Nephron progenitor cell (in vitro differentiated cells): ENCODE data around the gene PRKG1.

Experiments used
- DNase-seq: peaks from one replicate; pipeline ENCODE4 v3.0.0; 2021
- H3K27ac Mint-ChIP-seq: 2 replicates; pipeline ENCODE4 v1.8.0; 2021; ENCODE audit warnings: mild to moderate bottlenecking, moderate library complexity, mixed read lengths
- H3K27me3 Mint-ChIP-seq: 2 replicates; pipeline ENCODE4 v1.8.0; 2021; ENCODE audit warnings: mild to moderate bottlenecking, low read depth, mixed read lengths; ENCODE audit not compliant: poor library complexity
- H3K36me3 Mint-ChIP-seq: 2 replicates; pipeline ENCODE4 v1.8.0; 2021; ENCODE audit warnings: low read depth, mixed read lengths
- H3K4me1 Mint-ChIP-seq: 2 replicates; pipeline ENCODE4 v1.8.0; 2021; ENCODE audit warnings: mixed read lengths
- H3K4me3 Mint-ChIP-seq: 2 replicates; pipeline ENCODE4 v1.8.0; 2021; ENCODE audit warnings: mild to moderate bottlenecking, moderate library complexity, mixed read lengths
- H3K9me3 Mint-ChIP-seq: 2 replicates; pipeline ENCODE4 v1.8.0; 2021; ENCODE audit warnings: mild to moderate bottlenecking, moderate library complexity, mixed read lengths
- TF ChIP-seq, protein P1 (sequence below): fragments of 200-600 bp; sonication (generic); IDR thresholded peaks from 2 replicates; pipeline ENCODE4 v1.5.0; 2021; ENCODE audit warnings: antibody characterized with exemption

Gene PRKG1

DNA sequence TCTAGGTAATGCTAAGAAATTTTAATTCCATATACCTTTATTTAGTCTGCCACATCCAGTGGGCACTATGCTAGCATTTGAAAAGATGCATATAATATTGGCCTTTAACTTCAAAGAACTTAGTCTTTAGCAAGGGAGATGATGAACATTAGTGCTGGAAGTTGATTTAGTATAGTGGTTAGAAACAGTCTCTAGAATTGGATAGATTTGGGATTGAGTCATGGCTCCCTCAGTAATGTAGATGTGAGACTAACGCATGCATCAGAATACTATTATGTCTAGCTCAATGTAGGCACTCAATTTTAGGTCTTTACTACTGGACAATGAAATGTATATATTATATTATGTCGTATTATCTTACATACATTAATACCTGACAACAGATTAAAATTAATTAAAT, 1245.6 kb downstream of the PRKG1 start:
- H3K9me3 Mint-ChIP-seq, result no peaks in the 10 kb centered on the region
- no peak for DNase-seq
- H3K27ac Mint-ChIP-seq, result no peak overlapping the region
- H3K27me3 Mint-ChIP-seq, result no peaks in the 10 kb centered on the region
- H3K4me1 Mint-ChIP-seq, result peaks cover 39% of the 10 kb centered on the region
- H3K4me3 Mint-ChIP-seq, result no peak overlapping the region
- TF ChIP-seq, protein P1, sequence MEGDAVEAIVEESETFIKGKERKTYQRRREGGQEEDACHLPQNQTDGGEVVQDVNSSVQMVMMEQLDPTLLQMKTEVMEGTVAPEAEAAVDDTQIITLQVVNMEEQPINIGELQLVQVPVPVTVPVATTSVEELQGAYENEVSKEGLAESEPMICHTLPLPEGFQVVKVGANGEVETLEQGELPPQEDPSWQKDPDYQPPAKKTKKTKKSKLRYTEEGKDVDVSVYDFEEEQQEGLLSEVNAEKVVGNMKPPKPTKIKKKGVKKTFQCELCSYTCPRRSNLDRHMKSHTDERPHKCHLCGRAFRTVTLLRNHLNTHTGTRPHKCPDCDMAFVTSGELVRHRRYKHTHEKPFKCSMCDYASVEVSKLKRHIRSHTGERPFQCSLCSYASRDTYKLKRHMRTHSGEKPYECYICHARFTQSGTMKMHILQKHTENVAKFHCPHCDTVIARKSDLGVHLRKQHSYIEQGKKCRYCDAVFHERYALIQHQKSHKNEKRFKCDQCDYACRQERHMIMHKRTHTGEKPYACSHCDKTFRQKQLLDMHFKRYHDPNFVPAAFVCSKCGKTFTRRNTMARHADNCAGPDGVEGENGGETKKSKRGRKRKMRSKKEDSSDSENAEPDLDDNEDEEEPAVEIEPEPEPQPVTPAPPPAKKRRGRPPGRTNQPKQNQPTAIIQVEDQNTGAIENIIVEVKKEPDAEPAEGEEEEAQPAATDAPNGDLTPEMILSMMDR, result no peak
- no peaks in the 10 kb centered on the region for H3K36me3 Mint-ChIP-seq

DNA sequence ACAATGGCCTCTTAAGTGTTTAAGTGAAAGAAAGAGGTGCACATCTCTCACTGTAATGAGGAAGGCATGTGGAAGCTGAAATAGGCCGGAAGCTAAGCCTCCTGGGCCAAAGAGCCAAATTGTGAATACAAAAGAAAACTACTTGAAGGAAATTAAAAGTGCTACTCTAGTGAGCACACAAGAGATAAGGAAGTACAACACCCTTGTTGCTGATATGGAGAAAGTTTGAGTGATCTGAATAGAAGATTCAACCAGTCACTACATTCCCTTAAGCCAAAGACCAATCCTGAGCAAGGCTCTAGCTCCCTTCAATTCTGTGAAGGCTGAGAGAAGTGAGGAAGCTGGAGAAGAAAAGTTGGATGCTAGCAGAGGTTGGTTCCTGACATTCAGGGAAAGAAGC, 1248.0 kb downstream of the PRKG1 start:
- no peaks in the 10 kb centered on the region for H3K36me3 Mint-ChIP-seq
- no peaks in the 10 kb centered on the region for H3K27me3 Mint-ChIP-seq
- no peak for DNase-seq
- H3K4me3 Mint-ChIP-seq, result no peak overlapping the region
- H3K9me3 Mint-ChIP-seq, result no peaks in the 10 kb centered on the region
- H3K4me1 Mint-ChIP-seq, result peaks cover 18% of the 10 kb centered on the region
- no peak overlapping the region for H3K27ac Mint-ChIP-seq
- TF ChIP-seq, protein P1, result no peak

DNA sequence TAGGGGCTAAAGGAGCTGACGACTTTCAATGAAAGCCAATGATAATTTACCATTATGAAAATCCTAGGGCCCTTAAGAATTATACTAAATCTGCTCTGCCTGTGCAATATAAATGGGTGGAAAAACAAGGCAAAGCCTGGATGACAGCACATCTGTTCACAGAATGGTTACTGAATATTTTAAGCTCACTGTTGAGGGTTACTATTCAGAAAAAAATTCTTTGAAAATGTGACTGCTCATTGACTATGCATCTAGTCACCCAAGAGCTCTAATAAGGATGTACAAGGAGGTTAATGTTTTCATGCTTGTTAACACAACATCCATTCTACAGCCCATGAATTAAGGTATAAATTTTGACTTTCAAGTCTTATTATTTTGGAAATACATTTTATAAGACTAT, 1248.6 kb downstream of the PRKG1 start:
- no peaks in the 10 kb centered on the region for H3K36me3 Mint-ChIP-seq
- no peaks in the 10 kb centered on the region for H3K27me3 Mint-ChIP-seq
- H3K4me3 Mint-ChIP-seq, result no peak overlapping the region
- H3K27ac Mint-ChIP-seq, result no peak overlapping the region
- H3K4me1 Mint-ChIP-seq, result peaks cover 12% of the 10 kb centered on the region
- TF ChIP-seq, protein P1, result no peak
- H3K9me3 Mint-ChIP-seq, result no peaks in the 10 kb centered on the region
- no peak for DNase-seq

DNA sequence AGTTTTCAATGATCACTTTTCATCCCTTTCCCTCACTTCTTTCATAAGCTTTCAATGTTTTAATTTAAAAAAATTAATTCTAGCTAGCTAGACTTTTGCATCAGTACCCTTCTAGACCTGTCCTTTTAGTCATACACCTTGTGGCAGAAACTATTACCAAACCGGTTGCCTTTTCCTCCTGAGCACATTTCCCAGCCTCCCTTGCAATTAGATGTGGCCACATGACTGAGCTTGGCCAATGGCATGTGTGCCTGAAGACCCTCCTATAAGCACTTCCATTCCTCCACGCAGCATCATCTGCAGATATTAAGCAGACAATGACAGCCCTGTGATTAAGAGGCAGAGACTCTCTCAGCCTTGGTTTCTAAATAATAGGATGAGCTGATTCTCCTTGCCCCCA, 1252.1 kb downstream of the PRKG1 start:
- Mint-ChIP-seq H3K27ac (no peak overlapping the region), H3K9me3 (no peaks in the 10 kb centered on the region), H3K4me1 (no peaks in the 10 kb centered on the region), H3K36me3 (no peaks in the 10 kb centered on the region), H3K27me3 (no peaks in the 10 kb centered on the region), H3K4me3 (no peak overlapping the region)
- no peak for DNase-seq
- TF ChIP-seq, protein P1, result no peak

DNA sequence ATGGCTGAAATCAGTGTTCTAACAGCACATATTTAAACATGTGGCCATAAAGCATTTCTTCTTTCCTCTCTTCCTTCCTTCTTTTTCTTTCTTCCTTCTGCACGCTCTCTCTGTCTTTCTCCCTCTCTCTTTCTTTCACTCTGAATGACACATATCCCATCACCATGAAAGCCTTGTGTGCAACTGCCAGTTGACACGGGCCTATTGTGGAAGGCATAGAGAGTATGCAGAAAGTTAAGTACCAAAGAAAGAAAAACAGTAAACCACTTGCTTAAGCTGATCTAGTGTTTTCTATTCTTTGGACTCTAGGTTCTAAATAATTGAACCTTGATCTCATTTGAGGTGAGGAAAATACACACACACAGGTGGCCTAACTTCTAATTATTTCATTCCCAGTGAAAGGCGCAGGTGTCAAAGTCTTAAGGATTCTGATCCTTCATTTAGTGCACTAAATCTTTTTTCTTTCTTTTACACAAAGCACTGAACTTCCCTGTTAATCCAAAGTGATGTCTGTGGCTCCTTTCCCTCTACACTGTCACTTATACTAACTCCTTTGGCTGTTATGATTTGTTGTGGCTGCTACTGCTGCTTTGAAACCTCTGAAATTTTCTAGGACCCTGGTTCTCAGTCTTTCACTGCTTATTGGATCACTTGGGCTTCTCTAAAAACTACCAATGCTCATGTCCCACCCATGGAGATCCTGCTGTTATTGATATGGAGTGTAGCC, 1257.5 kb downstream of the PRKG1 start:
- H3K27ac Mint-ChIP-seq, result no peak overlapping the region
- peaks cover 14% of the 10 kb centered on the region for H3K4me1 Mint-ChIP-seq
- H3K9me3 Mint-ChIP-seq, result no peaks in the 10 kb centered on the region
- H3K4me3 Mint-ChIP-seq, result no peak overlapping the region
- H3K27me3 Mint-ChIP-seq, result no peaks in the 10 kb centered on the region
- TF ChIP-seq, protein P1, result no peak
- no peak for DNase-seq
- H3K36me3 Mint-ChIP-seq, result no peaks in the 10 kb centered on the region

DNA sequence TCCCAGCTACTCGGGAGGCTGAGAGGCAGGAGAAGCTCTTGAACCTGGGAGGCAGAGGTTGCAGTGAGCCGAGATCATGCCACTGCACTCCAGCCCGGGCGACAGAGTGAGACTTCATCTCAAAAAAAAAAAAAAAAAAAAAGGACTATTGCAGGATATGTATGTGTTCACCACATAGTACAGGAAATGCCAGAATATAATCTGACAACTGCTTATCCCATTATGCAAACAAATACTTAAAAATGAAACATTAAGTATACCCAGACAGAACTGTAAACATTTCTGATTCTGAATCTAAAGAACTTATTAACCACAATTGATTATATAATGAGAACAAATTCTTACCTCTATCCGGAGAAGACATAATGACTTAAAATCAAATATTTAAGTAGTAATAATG, 1258.5 kb downstream of the PRKG1 start:
- no peak for DNase-seq
- no peaks in the 10 kb centered on the region for H3K36me3 Mint-ChIP-seq
- TF ChIP-seq, protein P1, result no peak
- peaks cover 14% of the 10 kb centered on the region for H3K4me1 Mint-ChIP-seq
- H3K27ac Mint-ChIP-seq, result no peak overlapping the region
- no peaks in the 10 kb centered on the region for H3K27me3 Mint-ChIP-seq
- H3K9me3 Mint-ChIP-seq, result no peaks in the 10 kb centered on the region
- H3K4me3 Mint-ChIP-seq, result no peak overlapping the region
